GM21723 (cell line): ENCODE data around the gene AIF1L.

Source experiments
- ATAC-seq: cut with Tn5 transposase; IDR thresholded peaks from one replicate; pipeline ENCODE4 v1.9.1; 2021; ENCODE audit warnings: mild to moderate bottlenecking, moderate library complexity; ENCODE audit not compliant: unreplicated experiment

AIF1L gene

DNA sequence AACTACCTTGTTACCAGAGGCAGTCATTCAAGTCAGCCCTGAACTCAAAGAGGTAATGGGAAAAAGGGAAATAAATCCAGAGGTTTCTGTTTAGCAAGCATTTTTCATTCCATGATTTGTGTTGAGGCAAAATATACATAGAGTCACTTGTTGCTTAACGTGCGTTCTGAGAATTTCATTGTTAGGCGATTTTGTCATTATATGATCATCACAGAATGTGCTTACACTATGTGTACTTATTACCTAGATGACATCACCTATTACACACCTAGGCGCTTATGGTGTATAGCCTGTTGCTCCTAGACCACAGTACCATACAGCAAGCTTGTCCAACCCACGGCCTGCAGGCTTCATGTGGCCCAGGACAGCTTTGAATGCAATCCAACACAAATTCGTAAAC is 65.3 kb downstream of the AIF1L start:
- no peak for ATAC-seq

DNA sequence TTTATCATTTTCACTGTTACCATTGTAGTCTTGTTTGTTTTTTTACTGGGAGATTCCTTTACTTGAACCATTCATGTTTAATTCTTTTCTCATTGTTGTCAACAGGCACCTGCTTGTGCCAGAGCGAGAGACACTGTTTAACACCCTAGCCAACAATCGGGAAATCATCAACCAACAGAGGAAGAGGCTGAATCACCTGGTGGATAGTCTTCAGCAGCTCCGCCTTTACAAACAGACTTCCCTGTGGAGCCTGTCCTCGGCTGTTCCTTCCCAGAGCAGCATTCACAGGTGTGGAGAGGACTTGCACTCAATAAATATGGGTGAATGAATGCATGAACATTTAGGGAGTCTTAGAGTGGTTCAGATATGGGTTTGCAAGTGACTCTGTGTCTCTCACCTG is 66.6 kb downstream of the AIF1L start:
- ATAC-seq: no peak

DNA sequence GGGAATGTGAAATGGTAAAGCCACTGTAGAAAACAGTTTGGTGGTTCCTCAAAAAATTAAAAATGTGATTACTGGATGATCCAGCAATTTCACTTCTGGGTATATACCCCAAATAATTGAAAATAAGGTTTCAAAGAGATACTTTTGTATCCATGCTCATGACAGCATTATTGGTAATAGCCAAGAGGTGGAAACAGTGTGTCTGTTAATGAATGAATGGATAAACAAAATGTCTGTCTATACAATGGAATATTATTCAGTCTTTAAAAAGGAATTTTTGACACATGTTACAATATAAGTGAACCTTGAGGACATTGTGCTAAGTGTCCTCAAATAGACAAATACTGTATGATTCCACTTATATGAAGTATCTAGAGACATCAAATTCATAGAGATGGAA is 69.2 kb downstream of the AIF1L start:
- ATAC-seq: no peak

DNA sequence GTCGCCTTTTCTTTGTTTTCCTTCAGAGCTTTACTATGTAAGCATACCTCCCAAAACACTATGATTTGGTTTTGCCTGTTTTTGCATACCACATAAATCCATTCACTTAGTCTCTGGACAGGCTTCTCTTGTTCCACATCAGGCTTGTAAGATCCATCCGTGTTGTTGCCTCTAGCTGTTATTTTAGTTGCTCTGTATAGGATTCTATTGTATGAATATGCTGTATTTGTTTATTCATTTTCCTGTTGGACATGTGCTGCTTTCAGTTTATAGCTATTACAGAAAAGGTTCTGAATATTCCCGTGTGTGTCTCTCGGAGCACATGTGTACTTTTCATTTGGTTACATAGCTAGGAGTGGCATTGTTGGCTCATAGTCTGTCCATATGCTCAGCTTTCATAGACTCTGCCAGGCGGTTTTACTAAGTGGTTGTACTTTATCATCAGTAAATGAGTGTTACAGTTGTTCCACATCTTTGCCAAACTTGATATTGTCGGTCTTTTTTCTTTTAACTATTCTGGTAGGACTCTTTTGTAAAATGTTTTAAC is 70.9 kb downstream of the AIF1L start:
- no peak for ATAC-seq

DNA sequence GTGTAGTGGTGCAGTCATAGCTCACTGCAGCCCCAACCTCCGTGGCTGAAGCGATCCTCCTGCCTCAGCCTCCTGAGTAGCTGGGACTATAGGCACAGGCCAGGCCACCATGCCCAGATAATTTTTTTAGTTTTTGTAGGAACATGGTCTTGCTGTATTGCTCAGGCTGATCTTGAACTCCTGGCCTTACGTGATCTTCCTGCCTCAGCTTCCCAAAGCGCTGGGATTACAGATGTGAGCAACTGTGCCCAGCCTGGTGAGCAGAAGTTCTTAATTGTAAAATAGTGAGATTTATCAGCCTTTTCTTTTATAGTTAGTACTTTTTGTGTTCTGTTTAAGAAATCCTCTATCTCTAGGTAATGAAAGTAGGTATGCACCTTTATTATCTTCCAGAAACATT is 71.6 kb downstream of the AIF1L start:
- no peak for ATAC-seq

DNA sequence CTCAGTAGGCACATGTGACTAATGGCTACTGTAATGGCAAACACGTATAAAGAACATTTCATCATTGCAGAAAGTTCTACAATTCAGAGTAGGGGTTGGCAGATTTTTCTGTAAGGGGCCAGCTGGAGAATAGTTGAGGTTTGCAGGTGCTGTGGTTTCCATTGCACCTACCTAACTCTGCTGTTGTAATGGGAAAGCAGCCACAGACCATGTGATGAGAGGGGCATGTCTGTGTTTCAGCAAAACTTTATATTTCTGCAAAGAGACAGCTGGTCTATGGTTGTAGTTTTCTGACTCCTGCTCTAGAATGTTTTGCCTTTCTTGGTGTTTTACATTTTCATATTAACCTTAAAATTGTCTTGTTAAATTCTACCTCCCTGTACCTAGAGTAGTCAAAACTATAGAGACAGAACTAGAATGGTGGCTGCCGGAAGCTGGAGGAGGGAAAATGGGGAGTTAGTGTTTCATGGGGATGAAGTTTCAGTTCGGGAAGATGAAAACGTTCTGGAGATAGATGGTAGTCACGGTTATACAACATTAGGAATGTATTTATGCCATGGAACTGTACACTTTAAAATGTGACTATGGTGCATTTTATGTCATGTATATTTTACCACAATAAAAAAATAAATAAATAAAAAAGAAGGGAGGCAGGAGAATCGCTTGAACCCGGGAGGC is 73.4 kb downstream of the AIF1L start:
- no peak for ATAC-seq
